ENCODE measurements around the gene PSMA8.

The PSMA8 gene

GRCh38 chr18:26210147-26210546 is 76.5 kb downstream of the PSMA8 start:
- TF ChIP-seq, protein P1, sequence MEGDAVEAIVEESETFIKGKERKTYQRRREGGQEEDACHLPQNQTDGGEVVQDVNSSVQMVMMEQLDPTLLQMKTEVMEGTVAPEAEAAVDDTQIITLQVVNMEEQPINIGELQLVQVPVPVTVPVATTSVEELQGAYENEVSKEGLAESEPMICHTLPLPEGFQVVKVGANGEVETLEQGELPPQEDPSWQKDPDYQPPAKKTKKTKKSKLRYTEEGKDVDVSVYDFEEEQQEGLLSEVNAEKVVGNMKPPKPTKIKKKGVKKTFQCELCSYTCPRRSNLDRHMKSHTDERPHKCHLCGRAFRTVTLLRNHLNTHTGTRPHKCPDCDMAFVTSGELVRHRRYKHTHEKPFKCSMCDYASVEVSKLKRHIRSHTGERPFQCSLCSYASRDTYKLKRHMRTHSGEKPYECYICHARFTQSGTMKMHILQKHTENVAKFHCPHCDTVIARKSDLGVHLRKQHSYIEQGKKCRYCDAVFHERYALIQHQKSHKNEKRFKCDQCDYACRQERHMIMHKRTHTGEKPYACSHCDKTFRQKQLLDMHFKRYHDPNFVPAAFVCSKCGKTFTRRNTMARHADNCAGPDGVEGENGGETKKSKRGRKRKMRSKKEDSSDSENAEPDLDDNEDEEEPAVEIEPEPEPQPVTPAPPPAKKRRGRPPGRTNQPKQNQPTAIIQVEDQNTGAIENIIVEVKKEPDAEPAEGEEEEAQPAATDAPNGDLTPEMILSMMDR (IDR thresholded peaks at IDR 0.05; ENCODE audit: low read depth, low read length, missing control alignments) = no peak
- DNase-seq = no peak
- Histone ChIP-seq H3K36me3 (replicated peaks) (no peaks in the 10 kb centered on the region), H3K27me3 (replicated peaks) (no peaks in the 10 kb centered on the region), H3K4me3 (ENCODE audit: low read depth, low read length) (no peak overlapping the region), H3K27ac (no peak overlapping the region)
- in situ Hi-C loops (cut with HindIII; ENCODE audit: low pct_ligation_motif_present, low sequenced_read_pairs) = no loop called here

- in situ Hi-C loops (cut with HindIII; ENCODE audit: low pct_ligation_motif_present, low sequenced_read_pairs) = no loop called here
- no peak for DNase-seq
- H3K27ac ChIP-seq = no peak overlapping the region
- H3K4me3 ChIP-seq (ENCODE audit: low read depth, low read length) = no peak overlapping the region
- no peaks in the 10 kb centered on the region for H3K27me3 ChIP-seq (replicated peaks)
- TF ChIP-seq, protein P1 (IDR thresholded peaks at IDR 0.05; ENCODE audit: low read depth, low read length, missing control alignments) = no peak
- no peaks in the 10 kb centered on the region for H3K36me3 ChIP-seq (replicated peaks)
Observed at GRCh38 chr18:26215247-26215970, 81.7 kb downstream of the PSMA8 start.

DNA sequence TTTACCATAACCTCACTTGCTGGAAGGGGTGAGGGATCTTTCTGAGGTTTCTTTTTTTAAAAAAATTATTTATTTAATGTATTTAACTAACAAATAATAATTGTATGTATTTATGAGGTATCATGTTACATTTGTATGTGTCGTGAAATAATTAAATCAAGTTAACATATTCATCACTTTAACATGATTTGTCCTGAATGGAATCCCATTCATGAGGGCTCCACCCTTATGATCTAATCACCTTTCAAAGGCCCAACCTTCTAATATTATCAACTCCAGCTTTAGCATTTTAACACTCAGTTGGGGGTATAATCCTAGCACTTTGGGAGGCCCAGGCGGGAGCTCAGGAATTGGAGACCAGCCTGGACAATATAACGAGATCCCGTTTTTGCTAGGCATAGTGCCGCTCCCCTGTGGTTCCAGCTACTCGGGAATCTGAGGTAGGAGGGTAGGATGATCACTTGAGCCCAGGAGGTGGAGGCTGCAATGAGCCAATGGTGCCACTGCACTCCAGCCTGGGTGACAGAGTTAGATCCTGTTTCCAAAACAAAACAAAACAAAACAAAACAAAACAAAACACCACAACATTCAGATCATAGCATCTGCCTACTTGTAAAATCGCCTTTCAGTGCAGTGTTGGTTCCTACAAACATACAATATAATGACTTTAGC is 91.5 kb downstream of the PSMA8 start:
- H3K27ac ChIP-seq = no peak overlapping the region
- TF ChIP-seq, protein P1 (IDR thresholded peaks at IDR 0.05; ENCODE audit: low read depth, low read length, missing control alignments) = no peak
- no peak overlapping the region for H3K4me3 ChIP-seq (ENCODE audit: low read depth, low read length)

DNA sequence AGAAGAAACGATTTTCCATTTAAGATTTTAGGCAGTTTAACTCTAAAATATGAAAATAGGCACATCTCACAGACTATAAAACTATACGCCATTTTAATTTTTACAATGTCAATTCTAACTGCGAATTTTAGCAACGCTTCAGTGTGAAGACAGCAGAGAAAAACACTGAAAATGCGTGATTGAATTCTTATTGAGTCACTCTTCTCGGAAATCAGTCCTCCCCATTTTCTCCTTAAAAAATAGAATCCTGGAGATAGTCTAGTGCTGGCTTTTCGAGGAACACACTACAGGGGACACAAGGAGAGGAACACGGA is 92.2 kb downstream of the PSMA8 start:
- DNase-seq = no peak
- Histone ChIP-seq H3K27me3 (replicated peaks) (no peaks in the 10 kb centered on the region), H3K27ac (peak overlapping the region; percentile 72), H3K4me3 (ENCODE audit: low read depth, low read length) (peak overlapping the region; percentile 79), H3K36me3 (replicated peaks) (no peaks in the 10 kb centered on the region)
- TF ChIP-seq, protein P1 (IDR thresholded peaks at IDR 0.05; ENCODE audit: low read depth, low read length, missing control alignments) = no peak
- in situ Hi-C loops (cut with HindIII; ENCODE audit: low pct_ligation_motif_present, low sequenced_read_pairs) = no loop called here

More for the DNA sequence above, 91.5 kb downstream of the PSMA8 start:
- in situ Hi-C loops (cut with HindIII; ENCODE audit: low pct_ligation_motif_present, low sequenced_read_pairs) = no loop called here
- no peaks in the 10 kb centered on the region for H3K36me3 ChIP-seq (replicated peaks)
- no peaks in the 10 kb centered on the region for H3K27me3 ChIP-seq (replicated peaks)
- no peak for DNase-seq

- peak within 1 kb of the TSS; percentile 79 for H3K4me3 ChIP-seq (ENCODE audit: low read depth, low read length)
- H3K36me3 ChIP-seq (replicated peaks) = no peaks in the 10 kb centered on the region
- H3K27ac ChIP-seq = peak within 1 kb of the TSS; percentile 72
- TF ChIP-seq, protein P1 (IDR thresholded peaks at IDR 0.05; ENCODE audit: low read depth, low read length, missing control alignments) = no peak
- DNase-seq = peak; percentile 90
- in situ Hi-C loops (cut with HindIII; ENCODE audit: low pct_ligation_motif_present, low sequenced_read_pairs) = no loop called here
- no peaks in the 10 kb centered on the region for H3K27me3 ChIP-seq (replicated peaks)
Observed at GRCh38 chr18:26226229-26227050, 92.8 kb downstream of the PSMA8 start, which contains the start of gene TAF4B. Gene TAF4B, plus strand, starts transcription at chr18:26226445. Its CDS starts 489 bp downstream, at chr18:26226934.

All from brain microvascular endothelial cell (primary cell).